K562 (cell line): ENCODE results near the gene PACS1.

Source experiments
- BCLAF1 ChIP-seq, 2 experiments: fragments of 450-650 bp in 1 of 2; IDR thresholded peaks; 2 replicates each; pipeline ENCODE4 v1.6.1; 2011 to 2017; ENCODE audit warnings: low read depth in 2 of 2, antibody characterized with exemption in 1 of 2, borderline replicate concordance in 1 of 2, low read length in 1 of 2, mild to moderate bottlenecking in 1 of 2, mixed read lengths in 1 of 2; ENCODE audit not compliant: control insufficient read depth in 1 of 2
- CEBPZ ChIP-seq: fragments of 150-350 bp; IDR thresholded peaks from 2 replicates; pipeline ENCODE4 v1.6.1; 2014; ENCODE audit warnings: low read depth, mild to moderate bottlenecking, low read length, borderline replicate concordance
- EWSR1 ChIP-seq: fragments of 450-650 bp; IDR thresholded peaks from 2 replicates; pipeline ENCODE4 v1.6.1; 2018; ENCODE audit warnings: borderline replicate concordance, mild to moderate bottlenecking, low read depth, moderate library complexity; ENCODE audit not compliant: partially characterized antibody
- LARP7 ChIP-seq: fragments of 450-650 bp; IDR thresholded peaks from 2 replicates; pipeline ENCODE4 v1.6.1; 2016
- MYC ChIP-seq, 2 experiments: fragments of 250-450 bp in 1 of 2; sonication (Bioruptor Pico) in 1 of 2; IDR thresholded peaks; 2 replicates each; pipeline versions ENCODE4 v1.5.1 to v1.6.1; 2012 to 2021; ENCODE audit warnings: low read depth in 2 of 2, borderline replicate concordance in 1 of 2, improper control_type of control experiment in 1 of 2, low read length in 1 of 2, mild to moderate bottlenecking in 1 of 2, moderate library complexity in 1 of 2
- REST ChIP-seq, 2 experiments: fragments of 450-650 bp; formaldehyde crosslinking in 1 of 2; IDR thresholded peaks; 2 replicates each; pipeline versions ENCODE4 v1.4.0 to v1.6.1; 2014 to 2020; ENCODE audit warnings: mild to moderate bottlenecking in 2 of 2, borderline replicate concordance in 1 of 2, low read depth in 1 of 2
- ZNF764 ChIP-seq: fragments of 250-450 bp; sonication (Bioruptor Pico); IDR thresholded peaks from 2 replicates; pipeline ENCODE4 v1.4.0; 2020; ENCODE audit warnings: low read depth, mild to moderate bottlenecking, moderate library complexity
- TF ChIP-seq, protein P1 (sequence below): sonication (generic); formaldehyde crosslinking; IDR thresholded peaks from 2 replicates; pipeline ENCODE4 v1.8.1; 2023; ENCODE audit warnings: mild to moderate bottlenecking, missing genetic modification reagents
- TF ChIP-seq, protein P2 (sequence below): fragments of 450-650 bp; formaldehyde crosslinking; IDR thresholded peaks from 2 replicates; pipeline ENCODE4 v1.4.0; 2022; ENCODE audit warnings: missing genetic modification characterization

DNA sequence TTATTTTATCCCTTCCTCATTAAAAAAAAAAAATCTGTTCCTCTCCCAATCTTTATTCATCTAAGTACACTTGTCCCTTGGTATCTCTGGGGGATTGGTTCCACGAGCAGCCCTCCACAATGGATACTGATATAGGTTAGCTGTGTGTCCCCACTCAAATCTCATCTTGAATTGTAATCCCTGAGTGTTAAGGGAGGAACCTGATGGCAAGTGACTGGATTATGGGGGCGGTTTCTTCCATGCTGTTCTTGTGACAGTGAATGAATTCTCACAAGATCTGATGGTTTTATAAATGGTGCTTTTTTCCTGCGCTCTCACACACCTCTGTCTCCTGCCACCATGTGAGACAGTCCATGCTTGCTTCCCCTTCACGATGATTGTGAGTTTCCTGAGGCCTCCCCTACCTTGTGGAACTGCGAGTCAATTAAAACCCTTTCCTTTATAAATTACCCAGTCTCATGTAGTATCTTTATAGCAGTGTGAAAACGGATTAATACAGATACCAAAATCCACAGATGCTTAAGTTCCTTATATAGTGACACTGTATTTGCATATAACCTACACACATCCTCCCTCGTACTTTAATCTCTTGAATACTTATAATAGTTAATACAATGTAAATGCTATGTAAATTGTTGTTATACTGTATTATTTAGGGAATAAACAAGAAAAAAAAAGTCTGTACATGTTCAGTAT, 62.0 kb downstream of the PACS1 start:
- TF ChIP-seq, protein P1, sequence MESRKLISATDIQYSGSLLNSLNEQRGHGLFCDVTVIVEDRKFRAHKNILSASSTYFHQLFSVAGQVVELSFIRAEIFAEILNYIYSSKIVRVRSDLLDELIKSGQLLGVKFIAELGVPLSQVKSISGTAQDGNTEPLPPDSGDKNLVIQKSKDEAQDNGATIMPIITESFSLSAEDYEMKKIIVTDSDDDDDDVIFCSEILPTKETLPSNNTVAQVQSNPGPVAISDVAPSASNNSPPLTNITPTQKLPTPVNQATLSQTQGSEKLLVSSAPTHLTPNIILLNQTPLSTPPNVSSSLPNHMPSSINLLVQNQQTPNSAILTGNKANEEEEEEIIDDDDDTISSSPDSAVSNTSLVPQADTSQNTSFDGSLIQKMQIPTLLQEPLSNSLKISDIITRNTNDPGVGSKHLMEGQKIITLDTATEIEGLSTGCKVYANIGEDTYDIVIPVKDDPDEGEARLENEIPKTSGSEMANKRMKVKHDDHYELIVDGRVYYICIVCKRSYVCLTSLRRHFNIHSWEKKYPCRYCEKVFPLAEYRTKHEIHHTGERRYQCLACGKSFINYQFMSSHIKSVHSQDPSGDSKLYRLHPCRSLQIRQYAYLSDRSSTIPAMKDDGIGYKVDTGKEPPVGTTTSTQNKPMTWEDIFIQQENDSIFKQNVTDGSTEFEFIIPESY (CRISPR knock-in tag) = no peak
- TF ChIP-seq REST (IDR thresholded peaks at IDR 0.05; ENCODE audit: borderline replicate concordance) (no peak), REST (CRISPR knock-in tag; IDR thresholded peaks at IDR 0.05; ENCODE audit: low read depth) (no peak), CEBPZ (no peak), MYC (IDR thresholded peaks at IDR 0.05; ENCODE audit: low read depth, low read length) (no peak), MYC (CRISPR knock-in tag; IDR thresholded peaks at IDR 0.05; ENCODE audit: borderline replicate concordance, low read depth) (no peak), ZNF764 (CRISPR knock-in tag) (no peak), BCLAF1 (IDR thresholded peaks at IDR 0.05; ENCODE audit: borderline replicate concordance in 1 of 2, control insufficient read depth in 1 of 2, low read depth in 2 of 2, low read length in 1 of 2) (no peak), EWSR1 (no peak), LARP7 (no peak)
- TF ChIP-seq, protein P2, sequence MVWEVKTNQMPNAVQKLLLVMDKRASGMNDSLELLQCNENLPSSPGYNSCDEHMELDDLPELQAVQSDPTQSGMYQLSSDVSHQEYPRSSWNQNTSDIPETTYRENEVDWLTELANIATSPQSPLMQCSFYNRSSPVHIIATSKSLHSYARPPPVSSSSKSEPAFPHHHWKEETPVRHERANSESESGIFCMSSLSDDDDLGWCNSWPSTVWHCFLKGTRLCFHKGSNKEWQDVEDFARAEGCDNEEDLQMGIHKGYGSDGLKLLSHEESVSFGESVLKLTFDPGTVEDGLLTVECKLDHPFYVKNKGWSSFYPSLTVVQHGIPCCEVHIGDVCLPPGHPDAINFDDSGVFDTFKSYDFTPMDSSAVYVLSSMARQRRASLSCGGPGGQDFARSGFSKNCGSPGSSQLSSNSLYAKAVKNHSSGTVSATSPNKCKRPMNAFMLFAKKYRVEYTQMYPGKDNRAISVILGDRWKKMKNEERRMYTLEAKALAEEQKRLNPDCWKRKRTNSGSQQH (CRISPR knock-in tag) = no peak
